ENCODE measurements around the gene TSPAN15.

DNA sequence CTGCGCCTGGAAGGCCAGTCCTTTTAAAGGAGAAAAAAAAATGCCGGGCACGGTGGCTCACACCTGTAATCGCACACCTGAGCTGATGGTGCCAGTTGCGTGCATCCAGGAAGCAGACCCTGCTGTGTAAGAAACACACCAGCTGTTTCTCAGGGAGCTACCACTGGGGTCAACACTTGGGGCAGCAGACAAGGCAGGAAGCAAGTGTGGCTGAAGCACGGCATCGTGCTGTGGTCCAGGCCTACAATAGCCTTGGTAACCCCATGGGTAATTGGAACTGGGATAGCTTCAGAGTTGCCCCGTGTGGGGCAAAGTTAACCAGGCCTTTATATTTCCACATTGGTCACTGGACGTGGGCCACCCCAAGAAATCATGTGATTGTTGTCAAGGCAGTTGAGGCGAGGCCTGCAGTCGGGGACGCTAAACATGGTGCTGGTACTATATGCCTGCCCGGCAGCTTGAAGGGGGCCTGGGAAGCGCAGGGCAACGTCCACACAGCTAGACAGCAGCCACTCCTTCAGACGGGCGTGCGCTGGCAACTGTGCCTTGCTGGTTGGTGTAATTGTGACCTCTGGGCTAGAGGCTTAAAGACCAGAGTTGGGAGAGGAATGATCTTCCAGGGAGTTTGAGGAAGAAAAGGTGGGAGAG is 32.0 kb upstream of the TSPAN15 start:
- TF ChIP-seq EZH2 (IDR thresholded peaks at IDR 0.05; ENCODE audit: insufficient read depth, poor library complexity, severe bottlenecking): no peak
- no peak for TF ChIP-seq EZH2phosphoT487 (IDR thresholded peaks at IDR 0.05; ENCODE audit: insufficient read depth, low read depth)

Data from GM23248 (cell line).